NT2/D1 (cell line): ENCODE data around the gene GCK.

Experiments
- SUZ12 ChIP-seq: IDR thresholded peaks from 2 replicates; pipeline ENCODE4 v1.6.1; 2011; ENCODE audit not compliant: insufficient read length, insufficient read depth; ENCODE audit errors: extremely low read depth
- YY1 ChIP-seq: IDR thresholded peaks from 2 replicates; pipeline ENCODE4 v1.6.1; 2011; ENCODE audit not compliant: insufficient read length, insufficient read depth
- ZNF274 ChIP-seq: IDR thresholded peaks from 2 replicates; pipeline ENCODE4 v1.6.1; 2011; ENCODE audit warnings: mild to moderate bottlenecking, low read depth, low read length

- TF ChIP-seq SUZ12: no peak
- no peak for TF ChIP-seq YY1
- no peak for TF ChIP-seq ZNF274
Measured at GRCh38 chr7:44228571-44229350, 39.5 kb upstream of the GCK start.
